GM18858 (cell line): Measurements from ENCODE around the gene WDTC1.
A peak's percentile ranks its signal among the peaks of the same experiment; 100 is the strongest.

Experiments
- ATAC-seq: cut with Tn5 transposase; IDR thresholded peaks from one replicate; pipeline ENCODE4 v1.9.1; 2021; ENCODE audit not compliant: unreplicated experiment

Gene WDTC1

GRCh38 chr1:27333717-27334279 lies 99.4 kb downstream of the WDTC1 start:
- no peak for ATAC-seq

- ATAC-seq, result no peak
These were observed 101.3 kb downstream of the WDTC1 start for GRCh38 chr1:27335506-27336422.

- ATAC-seq, result no peak
These were observed 102.3 kb downstream of the WDTC1 start for GRCh38 chr1:27336756-27337155.

DNA sequence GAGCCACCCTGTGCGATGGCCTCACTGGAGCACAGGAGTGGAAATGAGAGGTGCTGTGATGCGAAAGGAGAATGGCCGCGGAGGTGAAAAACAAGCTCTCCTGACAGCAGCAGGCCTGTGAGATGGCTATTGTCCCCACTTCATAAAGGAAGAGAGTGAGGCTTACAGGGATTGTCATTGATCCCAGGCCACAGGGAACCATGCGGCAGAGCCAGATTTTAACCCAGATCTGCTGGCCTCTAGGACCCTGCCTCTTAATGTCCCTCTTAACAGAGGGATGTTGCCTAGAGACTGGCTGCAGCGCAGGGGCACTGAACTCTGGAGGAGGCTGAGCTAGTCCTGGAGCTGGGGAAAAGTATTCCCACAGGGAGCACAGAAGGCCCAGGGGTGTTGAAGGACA lies 104.3 kb downstream of the WDTC1 start:
- no peak for ATAC-seq

- ATAC-seq, result no peak
These were observed 104.8 kb downstream of the WDTC1 start for GRCh38 chr1:27339213-27339612.

GRCh38 chr1:27341525-27342252 lies 107.3 kb downstream of the WDTC1 start, which contains the start of gene SYTL1:
SYTL1 (plus strand) TSS chr1:27342022; CDS start chr1:27345335, 3,313 bp downstream.
- ATAC-seq, result peak; percentile 48

DNA sequence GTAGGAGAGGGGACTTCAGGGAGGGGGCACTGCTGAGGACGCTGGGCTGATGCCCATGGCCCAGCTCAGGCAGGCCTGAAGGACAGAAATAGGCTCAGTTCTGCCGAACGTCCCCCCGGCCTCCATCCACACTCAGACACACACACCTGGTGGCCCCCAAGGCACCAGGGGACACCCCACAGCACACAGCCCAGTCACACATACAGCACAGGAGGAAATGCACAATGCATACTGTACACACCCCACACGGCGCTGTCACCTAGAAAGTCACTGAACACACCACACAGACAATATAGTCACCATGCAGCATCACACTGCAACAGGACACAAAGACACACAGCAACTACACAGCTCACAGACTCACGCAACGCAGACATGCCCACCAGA lies 108.0 kb downstream of the WDTC1 start:
- no peak for ATAC-seq

DNA sequence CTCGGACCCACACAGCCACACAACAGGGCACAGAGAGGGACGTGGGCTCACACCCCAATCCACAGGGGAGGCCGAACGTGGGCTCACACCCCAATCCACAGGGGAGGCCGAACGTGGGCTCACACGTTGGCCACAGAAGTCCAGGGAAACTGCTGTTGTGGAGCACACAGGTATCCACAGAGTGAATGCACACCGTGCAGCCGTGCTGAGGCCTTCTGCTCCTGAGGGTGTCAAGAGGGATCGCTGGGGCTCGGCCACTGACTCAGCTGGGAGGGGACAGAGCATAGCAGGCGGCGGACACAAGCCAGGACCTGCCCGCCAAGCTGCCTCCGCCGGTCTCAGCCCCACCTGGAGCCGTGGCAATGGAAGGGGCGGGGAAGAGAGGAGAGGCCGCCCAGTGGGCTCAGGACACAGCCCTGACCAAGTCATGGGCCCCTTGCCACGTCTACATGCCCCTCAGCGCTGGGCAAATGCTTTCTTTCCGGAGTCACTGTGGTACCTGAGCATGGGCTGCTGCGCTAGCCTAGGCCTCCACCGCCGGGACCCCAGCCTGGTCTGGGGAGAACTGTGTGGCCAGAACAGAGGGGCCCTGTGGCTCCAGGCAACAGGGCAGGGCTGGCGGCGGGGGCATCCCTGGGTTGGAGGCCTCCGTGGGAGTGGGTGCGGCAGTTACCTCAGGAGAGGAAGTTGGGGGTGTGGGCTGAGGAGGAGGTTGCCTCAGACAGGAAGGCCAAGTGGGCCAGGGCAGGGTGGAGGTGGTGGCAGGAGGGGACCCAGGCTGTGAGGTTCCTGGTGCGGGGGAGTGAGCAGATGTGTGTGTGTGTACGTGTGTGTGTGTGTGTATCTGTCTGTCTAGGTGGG lies 108.6 kb downstream of the WDTC1 start:
- no peak for ATAC-seq

- ATAC-seq, result no peak
These were observed 109.2 kb downstream of the WDTC1 start for GRCh38 chr1:27343639-27344025.

DNA sequence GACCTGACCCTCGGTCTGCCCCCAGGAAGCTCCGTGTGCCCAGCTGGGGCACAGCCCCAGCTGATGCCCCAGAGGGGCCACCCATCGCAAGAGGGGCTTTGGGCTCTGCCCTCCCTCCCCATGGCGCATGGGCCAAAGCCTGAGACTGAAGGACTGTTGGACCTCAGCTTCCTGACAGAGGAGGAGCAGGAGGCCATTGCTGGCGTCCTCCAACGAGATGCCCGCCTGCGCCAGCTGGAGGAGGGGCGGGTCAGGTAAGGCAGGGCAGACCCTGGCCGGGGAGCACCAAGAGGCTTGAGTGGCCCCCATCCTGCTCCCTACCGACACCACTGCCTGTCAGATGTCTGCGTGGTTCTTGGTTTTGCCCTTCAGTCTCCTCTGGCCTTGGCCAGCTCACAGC lies 110.8 kb downstream of the WDTC1 start:
- ATAC-seq, result no peak

DNA sequence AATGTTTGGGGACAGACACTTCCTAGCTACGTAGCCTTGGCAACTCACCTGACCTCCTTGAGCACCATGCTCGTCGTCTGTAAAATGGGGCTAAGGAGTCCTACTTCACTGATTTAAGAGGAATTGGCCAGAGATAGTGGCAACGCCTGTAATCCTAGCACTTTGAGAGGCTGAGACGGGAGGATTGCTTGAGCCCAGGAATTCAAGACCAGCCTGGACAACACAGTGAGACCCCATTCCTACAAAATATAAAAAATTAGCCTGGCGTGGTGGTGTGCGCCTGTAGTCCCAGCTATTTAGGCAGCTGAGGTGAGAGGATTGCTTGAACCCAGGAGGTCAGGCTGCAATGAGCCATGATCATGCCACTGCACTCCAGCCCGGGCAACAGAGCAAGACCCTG lies 111.9 kb downstream of the WDTC1 start:
- ATAC-seq, result no peak

GRCh38 chr1:27346991-27347624 lies 112.7 kb downstream of the WDTC1 start:
- ATAC-seq, result no peak

DNA sequence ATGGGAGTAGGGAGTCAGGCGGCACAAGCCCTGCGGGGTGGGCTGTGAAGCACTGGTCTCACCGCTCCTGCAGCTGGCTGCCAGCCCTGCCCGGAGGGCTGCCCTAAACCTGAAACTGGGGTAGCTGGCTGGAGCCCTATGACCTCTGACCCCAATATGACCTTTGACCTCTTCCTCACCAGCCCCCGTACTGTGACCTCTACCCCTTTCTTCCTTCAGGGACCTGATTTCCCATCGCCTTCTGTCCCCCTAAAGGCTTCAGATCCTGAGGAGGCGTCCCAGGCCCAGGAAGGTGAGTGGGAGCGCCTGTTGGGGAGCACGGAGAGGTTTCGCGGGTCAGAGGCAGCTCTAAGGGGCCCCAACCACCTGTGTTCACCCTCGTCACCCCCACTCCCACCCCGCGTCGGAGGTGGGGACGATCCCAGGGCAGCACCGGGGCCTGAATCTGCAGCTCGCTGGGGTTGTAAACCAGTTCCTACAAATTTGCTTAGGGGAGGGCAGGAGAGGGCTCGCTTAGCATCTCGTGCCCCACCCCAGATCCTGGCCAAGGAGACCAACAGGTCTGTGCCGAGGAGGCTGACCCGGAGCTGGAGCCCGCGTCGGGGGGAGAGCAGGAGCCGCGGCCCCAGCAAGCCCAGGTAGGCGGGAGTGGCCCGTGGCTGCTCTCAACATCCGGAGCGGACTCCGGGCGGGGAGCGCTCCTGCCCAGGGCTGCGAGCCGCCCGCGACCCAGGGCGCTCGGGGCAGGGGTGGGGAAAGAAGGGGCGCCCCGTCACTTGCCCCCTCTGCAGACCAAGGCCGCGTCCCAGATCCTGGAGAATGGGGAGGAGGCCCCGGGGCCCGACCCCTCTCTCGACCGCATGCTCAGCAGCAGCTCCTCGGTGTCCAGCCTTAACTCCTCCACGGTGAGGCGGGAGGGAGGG lies 114.7 kb downstream of the WDTC1 start:
- ATAC-seq, result no peak

GRCh38 chr1:27349784-27350662 lies 115.6 kb downstream of the WDTC1 start:
- ATAC-seq, result no peak

DNA sequence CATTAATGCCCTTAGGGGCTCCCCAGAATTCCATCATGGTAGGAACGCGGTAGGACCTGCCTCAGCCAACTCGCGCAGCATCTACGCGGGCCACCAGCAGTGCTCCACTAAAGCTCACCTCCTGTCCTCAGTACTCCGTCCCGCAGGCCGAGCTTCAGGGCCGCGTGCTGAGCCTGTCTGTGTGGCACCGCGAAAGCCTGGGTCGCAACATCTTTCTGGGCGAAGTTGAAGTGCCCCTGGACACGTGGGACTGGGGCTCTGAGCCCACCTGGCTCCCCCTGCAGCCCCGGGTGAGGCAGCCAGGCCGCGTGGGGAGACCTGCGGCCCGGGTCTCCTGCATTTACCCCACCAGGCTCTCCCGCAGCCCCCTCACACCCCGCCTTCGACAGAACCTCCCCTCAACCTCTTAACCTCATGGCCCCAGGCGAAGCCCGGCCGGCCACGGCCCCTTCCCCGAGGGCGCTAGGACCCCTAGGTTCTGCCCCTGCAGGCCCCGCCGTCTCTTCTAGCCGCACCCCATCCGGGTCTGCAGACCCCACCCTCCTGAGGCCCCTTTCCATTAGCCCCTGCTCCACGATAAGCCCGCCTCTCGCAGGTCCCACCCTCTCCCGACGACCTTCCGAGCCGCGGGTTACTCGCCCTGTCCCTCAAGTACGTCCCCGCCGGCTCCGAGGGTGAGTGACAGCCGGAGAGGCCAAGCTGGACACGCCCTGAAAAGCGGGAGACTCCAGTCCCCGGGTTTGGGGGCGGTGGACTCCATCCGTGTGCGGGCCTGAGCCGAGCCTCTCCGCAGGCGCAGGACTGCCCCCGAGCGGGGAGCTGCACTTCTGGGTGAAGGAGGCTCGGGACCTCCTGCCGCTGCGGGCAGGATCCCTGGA lies 116.5 kb downstream of the WDTC1 start:
- no peak for ATAC-seq

- ATAC-seq, result no peak
These were observed 117.2 kb downstream of the WDTC1 start for GRCh38 chr1:27351541-27352107.

- no peak for ATAC-seq
These were observed 118.7 kb downstream of the WDTC1 start for GRCh38 chr1:27353166-27353565.
